NCI-H226 (cell line): ENCODE results near the gene NR3C1.

Experiments used
- DNase-seq: peaks from one replicate; pipeline ENCODE4 v3.0.0-alpha.2; 2015

The NR3C1 gene

GRCh38 chr5:143359869-143360268 is 43.6 kb downstream of the NR3C1 start:
- DNase-seq: no peak

- no peak for DNase-seq
These were observed 46.5 kb downstream of the NR3C1 start for GRCh38 chr5:143356855-143357583.

GRCh38 chr5:143355710-143356109 is 47.8 kb downstream of the NR3C1 start:
- DNase-seq: peak; percentile 90

- no peak for DNase-seq
These were observed 49.5 kb downstream of the NR3C1 start for GRCh38 chr5:143354025-143354424.

GRCh38 chr5:143352691-143353090 is 50.8 kb downstream of the NR3C1 start:
- DNase-seq: no peak

GRCh38 chr5:143350751-143351602 is 52.5 kb downstream of the NR3C1 start:
- DNase-seq: peak; percentile 88

- DNase-seq: no peak
These were observed 53.1 kb downstream of the NR3C1 start for GRCh38 chr5:143350341-143350740.

- peak; percentile 10 for DNase-seq
These were observed 54.3 kb downstream of the NR3C1 start for GRCh38 chr5:143349177-143349576.

- DNase-seq: no peak
These were observed 55.7 kb downstream of the NR3C1 start for GRCh38 chr5:143347698-143348344.

- no peak for DNase-seq
These were observed 56.4 kb downstream of the NR3C1 start for GRCh38 chr5:143347046-143347445.

GRCh38 chr5:143345671-143346440 is 57.6 kb downstream of the NR3C1 start:
- DNase-seq: no peak

- DNase-seq: no peak
These were observed 60.4 kb downstream of the NR3C1 start for GRCh38 chr5:143343042-143343441.

GRCh38 chr5:143342607-143343006 is 60.9 kb downstream of the NR3C1 start:
- no peak for DNase-seq

GRCh38 chr5:143341807-143342570 is 61.5 kb downstream of the NR3C1 start:
- DNase-seq: peak; percentile 68

- DNase-seq: peak; percentile 59
These were observed 62.4 kb downstream of the NR3C1 start for GRCh38 chr5:143340891-143341685.

- DNase-seq: peak; percentile 51
These were observed 64.7 kb downstream of the NR3C1 start for GRCh38 chr5:143338658-143339366.

GRCh38 chr5:143337946-143338345 is 65.5 kb downstream of the NR3C1 start:
- DNase-seq: no peak

GRCh38 chr5:143336485-143336884 is 67.0 kb downstream of the NR3C1 start:
- no peak for DNase-seq

GRCh38 chr5:143334903-143335302 is 68.6 kb downstream of the NR3C1 start:
- DNase-seq: no peak

GRCh38 chr5:143334380-143334779 is 69.1 kb downstream of the NR3C1 start:
- DNase-seq: peak; percentile 11

- no peak for DNase-seq
These were observed 71.5 kb downstream of the NR3C1 start for GRCh38 chr5:143331956-143332355.
